Activated CD4-positive, alpha-beta T cell treated with anti-CD3 and anti-CD28 coated beads, Interleukin-2, amount 10 ng/mL, durations not matched to agents 7 days and 5 days (primary cell): ENCODE data around the gene UBR3. TPM values are rescaled to one million over a fixed set of nuclear protein-coding genes. Genes with fewer than 3 reads are reported as not detected.

Experiments
- CTCF ChIA-PET: fragments of 350-600 bp; sonication (Branson Sonifier 250); formaldehyde crosslinking; loops from one replicate; lab custom pipeline; 2021; ENCODE audit warnings: antibody characterized with exemption; lab: Charles Lee
- POLR2A ChIA-PET: fragments of 350-600 bp; sonication (Branson Sonifier 250); formaldehyde crosslinking; loops from one replicate; lab custom pipeline; 2021; ENCODE audit warnings: antibody characterized with exemption; lab: Charles Lee
- DNase-seq: peaks from one replicate; pipeline ENCODE4 v3.0.0-alpha.2; 2020
- H3K27ac Mint-ChIP-seq: one replicate; pipeline ENCODE4 v1.8.0; 2021; ENCODE audit warnings: mild to moderate bottlenecking, moderate library complexity, mixed read lengths
- H3K27me3 Mint-ChIP-seq: one replicate; pipeline ENCODE4 v1.8.0; 2021; ENCODE audit warnings: mixed read lengths
- H3K36me3 Mint-ChIP-seq: one replicate; pipeline ENCODE4 v1.8.0; 2021; ENCODE audit warnings: low read depth, mixed read lengths
- H3K4me1 Mint-ChIP-seq: one replicate; pipeline ENCODE4 v1.8.0; 2021; ENCODE audit warnings: mixed read lengths
- H3K4me3 Mint-ChIP-seq: one replicate; pipeline ENCODE4 v1.8.0; 2021; ENCODE audit warnings: mild to moderate bottlenecking, moderate library complexity, mixed read lengths
- H3K9me3 Mint-ChIP-seq: one replicate; pipeline ENCODE4 v1.8.0; 2021; ENCODE audit warnings: mixed read lengths
- total RNA-seq, 2 experiments: library from RNA; stranded (reverse); gene quantifications; one replicate each; pipeline ENCODE4 v1.2.3, GENCODE V29; 2021

UBR3 gene
- total RNA-seq, 2 experiments from 2014 or later, result 22.4 to 27.4 TPM

DNA sequence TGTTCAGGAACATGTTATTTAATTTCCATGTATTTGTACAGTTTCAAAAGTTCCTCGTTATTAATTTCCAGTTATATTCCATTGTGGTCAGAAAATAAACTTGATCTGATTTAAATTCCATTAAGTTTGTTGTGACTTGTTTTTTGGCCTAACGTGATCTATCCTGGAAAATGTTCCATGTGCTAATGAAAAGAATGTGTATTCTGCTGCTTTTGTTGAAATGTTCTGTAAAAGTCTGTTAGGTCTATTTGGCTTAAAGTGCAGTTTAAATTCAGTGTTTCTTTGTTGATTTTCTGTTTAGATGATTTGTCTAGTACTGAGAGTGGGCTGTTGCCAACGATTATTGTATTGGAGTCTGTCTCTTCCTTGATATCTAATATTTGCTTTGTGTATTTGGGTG lies 148.0 kb downstream of the UBR3 start:
- Mint-ChIP-seq H3K36me3 (peaks cover 40% of the 10 kb centered on the region), H3K4me1 (no peaks in the 10 kb centered on the region), H3K27ac (no peak overlapping the region), H3K4me3 (no peak overlapping the region), H3K27me3 (no peaks in the 10 kb centered on the region), H3K9me3 (peaks cover 20% of the 10 kb centered on the region)
- CTCF ChIA-PET, result no interaction called here
- POLR2A ChIA-PET, result no interaction called here
- no peak for DNase-seq

DNA sequence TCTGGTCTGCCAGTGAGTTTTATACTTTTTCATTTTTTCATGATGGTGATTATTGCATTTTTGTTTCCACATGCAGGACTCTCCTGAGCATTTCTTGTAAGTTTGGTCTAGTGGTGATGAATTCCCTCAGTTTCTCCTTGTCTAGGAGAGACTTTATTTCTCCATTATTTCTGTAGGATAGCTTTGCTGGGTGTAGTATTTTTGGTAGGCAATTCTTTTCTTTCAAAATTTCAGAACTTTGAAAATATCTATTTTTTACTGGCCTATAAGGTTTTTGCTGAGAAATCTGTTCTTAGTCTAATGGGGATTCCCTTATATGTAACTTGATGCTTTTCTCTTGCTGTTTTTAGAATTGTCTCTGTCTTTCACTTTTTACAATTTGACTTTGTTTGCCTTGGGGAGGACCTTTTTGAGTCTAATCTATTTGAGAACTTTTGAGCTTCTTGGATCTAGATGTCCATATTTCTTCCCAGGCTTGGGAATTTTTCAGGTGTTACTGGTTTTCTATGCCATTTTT lies 149.1 kb downstream of the UBR3 start:
- H3K36me3 Mint-ChIP-seq, result peaks cover 40% of the 10 kb centered on the region
- H3K4me1 Mint-ChIP-seq, result no peaks in the 10 kb centered on the region
- H3K27me3 Mint-ChIP-seq, result no peaks in the 10 kb centered on the region
- CTCF ChIA-PET, result interaction anchor here (0.6 kb wide), 1 partner anchor 295 kb away, joined by 6 read pairs; no protein-coding TSS in a partner anchor
- peaks cover 20% of the 10 kb centered on the region for H3K9me3 Mint-ChIP-seq
- POLR2A ChIA-PET, result no interaction called here
- no peak for DNase-seq
- H3K27ac Mint-ChIP-seq, result no peak overlapping the region
- H3K4me3 Mint-ChIP-seq, result no peak overlapping the region

GRCh38 chr2:169977530-169977929 lies 150.3 kb downstream of the UBR3 start:
- H3K9me3 Mint-ChIP-seq, result peaks cover 18% of the 10 kb centered on the region
- H3K27me3 Mint-ChIP-seq, result no peaks in the 10 kb centered on the region
- H3K4me1 Mint-ChIP-seq, result no peaks in the 10 kb centered on the region
- H3K36me3 Mint-ChIP-seq, result peaks cover 38% of the 10 kb centered on the region
- ChIA-PET CTCF (no interaction called here), POLR2A (no interaction called here)
- H3K4me3 Mint-ChIP-seq, result no peak overlapping the region
- no peak overlapping the region for H3K27ac Mint-ChIP-seq
- no peak for DNase-seq

DNA sequence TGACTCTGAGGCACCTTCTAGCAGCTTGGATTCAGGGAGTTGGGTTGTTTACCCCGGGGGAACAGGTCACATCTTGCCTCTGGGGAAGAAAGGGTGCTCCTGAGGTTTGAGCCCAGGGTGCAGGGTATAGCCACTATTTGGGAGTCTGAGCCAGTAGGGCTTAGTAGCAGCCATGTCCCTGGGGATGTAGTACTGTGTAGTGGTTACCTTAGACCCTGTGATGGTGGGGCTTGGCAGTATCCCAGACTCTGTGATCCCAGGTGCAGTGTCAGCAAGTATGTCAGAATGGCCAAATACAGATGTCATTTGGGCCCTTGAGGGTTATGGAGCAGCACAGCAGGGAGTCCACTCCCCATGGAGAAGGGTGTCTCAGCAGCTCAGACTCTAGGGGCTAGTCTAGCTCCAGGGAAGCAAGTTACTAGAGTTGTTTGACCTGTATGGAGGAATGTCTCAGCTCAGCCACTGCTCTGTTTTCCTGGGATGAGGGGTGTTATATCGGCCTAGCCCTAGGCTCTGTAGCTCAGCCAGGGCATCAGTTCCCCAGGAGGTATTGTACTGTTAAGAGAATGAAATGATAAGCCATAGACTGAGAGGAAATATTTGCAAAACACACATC lies 151.3 kb downstream of the UBR3 start:
- no peak for DNase-seq
- ChIA-PET POLR2A (no interaction called here), CTCF (no interaction called here)
- H3K27me3 Mint-ChIP-seq, result no peaks in the 10 kb centered on the region
- H3K9me3 Mint-ChIP-seq, result peaks cover 18% of the 10 kb centered on the region
- no peak overlapping the region for H3K4me3 Mint-ChIP-seq
- peaks cover 38% of the 10 kb centered on the region for H3K36me3 Mint-ChIP-seq
- H3K27ac Mint-ChIP-seq, result no peak overlapping the region
- H3K4me1 Mint-ChIP-seq, result no peaks in the 10 kb centered on the region

DNA sequence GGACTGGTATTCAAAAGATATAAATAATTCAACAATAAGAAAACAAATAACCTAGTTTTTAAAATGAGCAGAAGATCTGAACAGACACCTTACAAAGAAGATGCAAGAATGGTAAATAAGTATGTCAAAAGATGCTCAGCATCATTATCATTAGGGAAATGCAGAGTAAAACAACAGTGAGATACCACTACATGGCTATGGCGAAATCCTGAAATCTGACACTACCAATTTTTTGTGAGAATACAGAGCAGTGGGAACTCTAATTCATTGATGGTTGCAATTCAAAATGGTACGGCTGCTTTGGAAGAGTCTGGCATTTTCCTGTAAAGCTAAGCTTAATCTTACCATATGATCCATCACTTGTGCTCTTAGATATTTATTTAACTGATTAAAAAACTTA lies 151.8 kb downstream of the UBR3 start:
- ChIA-PET CTCF (no interaction called here), POLR2A (no interaction called here)
- H3K36me3 Mint-ChIP-seq, result peaks cover 36% of the 10 kb centered on the region
- H3K4me3 Mint-ChIP-seq, result no peak overlapping the region
- H3K27ac Mint-ChIP-seq, result no peak overlapping the region
- H3K4me1 Mint-ChIP-seq, result no peaks in the 10 kb centered on the region
- H3K27me3 Mint-ChIP-seq, result no peaks in the 10 kb centered on the region
- DNase-seq, result no peak
- H3K9me3 Mint-ChIP-seq, result peaks cover 15% of the 10 kb centered on the region

DNA sequence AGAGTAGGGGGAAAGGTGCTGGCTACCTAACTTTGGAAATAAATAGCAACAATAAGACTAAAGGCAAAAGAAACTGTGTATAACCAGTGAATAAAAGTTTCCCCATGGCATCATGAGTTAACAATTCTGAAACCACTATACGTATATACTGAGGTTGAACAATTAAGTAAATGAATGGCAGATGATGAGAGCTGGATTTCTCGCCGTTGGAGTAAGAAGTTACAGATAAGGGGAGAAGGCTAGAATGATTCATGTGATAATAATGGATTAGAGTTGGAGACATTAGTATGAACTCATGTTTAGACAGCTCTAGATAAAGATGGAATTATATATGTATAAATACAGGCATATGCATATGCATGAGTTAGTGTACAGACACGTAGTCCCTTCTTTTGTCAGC lies 152.7 kb downstream of the UBR3 start:
- H3K4me3 Mint-ChIP-seq, result no peak overlapping the region
- POLR2A ChIA-PET, result no interaction called here
- CTCF ChIA-PET, result no interaction called here
- H3K27ac Mint-ChIP-seq, result no peak overlapping the region
- H3K4me1 Mint-ChIP-seq, result no peaks in the 10 kb centered on the region
- peaks cover 15% of the 10 kb centered on the region for H3K9me3 Mint-ChIP-seq
- H3K27me3 Mint-ChIP-seq, result no peaks in the 10 kb centered on the region
- peaks cover 30% of the 10 kb centered on the region for H3K36me3 Mint-ChIP-seq
- no peak for DNase-seq

DNA sequence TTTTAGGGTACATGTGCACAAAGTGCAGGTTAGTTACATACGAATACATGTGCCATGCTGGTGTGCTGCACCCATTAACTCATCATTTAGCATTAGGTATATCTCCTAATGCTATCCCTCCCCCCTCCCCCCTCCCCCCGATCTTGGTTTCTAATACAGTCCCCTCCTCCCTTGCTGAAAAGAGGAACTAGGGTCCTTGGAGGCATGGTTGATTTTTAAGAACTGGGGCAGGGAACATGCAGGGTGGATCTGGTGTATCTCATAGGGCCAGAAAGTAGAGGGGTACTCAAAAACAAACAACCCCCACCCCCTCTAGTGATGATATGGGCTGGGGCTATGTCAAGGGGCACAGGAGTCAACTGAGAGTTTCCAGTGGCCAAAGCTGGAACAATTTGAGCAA lies 153.4 kb downstream of the UBR3 start:
- Mint-ChIP-seq H3K27ac (no peak overlapping the region), H3K36me3 (peaks cover 23% of the 10 kb centered on the region), H3K9me3 (peaks cover 9% of the 10 kb centered on the region), H3K27me3 (no peaks in the 10 kb centered on the region), H3K4me1 (no peaks in the 10 kb centered on the region), H3K4me3 (no peak overlapping the region)
- DNase-seq, result no peak
- ChIA-PET POLR2A (no interaction called here), CTCF (no interaction called here)

GRCh38 chr2:169982929-169983328 lies 155.7 kb downstream of the UBR3 start:
- Mint-ChIP-seq H3K4me1 (no peaks in the 10 kb centered on the region), H3K27me3 (no peaks in the 10 kb centered on the region), H3K4me3 (no peak overlapping the region), H3K36me3 (peaks cover 7% of the 10 kb centered on the region), H3K27ac (no peak overlapping the region), H3K9me3 (no peaks in the 10 kb centered on the region)
- no peak for DNase-seq
- CTCF ChIA-PET, result no interaction called here
- POLR2A ChIA-PET, result no interaction called here

- Mint-ChIP-seq H3K36me3 (peaks cover 4% of the 10 kb centered on the region), H3K9me3 (no peaks in the 10 kb centered on the region), H3K4me3 (no peak overlapping the region), H3K27ac (no peak overlapping the region), H3K4me1 (no peaks in the 10 kb centered on the region), H3K27me3 (no peaks in the 10 kb centered on the region)
- POLR2A ChIA-PET, result no interaction called here
- DNase-seq, result no peak
- CTCF ChIA-PET, result no interaction called here
Measured at GRCh38 chr2:169983506-169983905, 156.3 kb downstream of the UBR3 start.

DNA sequence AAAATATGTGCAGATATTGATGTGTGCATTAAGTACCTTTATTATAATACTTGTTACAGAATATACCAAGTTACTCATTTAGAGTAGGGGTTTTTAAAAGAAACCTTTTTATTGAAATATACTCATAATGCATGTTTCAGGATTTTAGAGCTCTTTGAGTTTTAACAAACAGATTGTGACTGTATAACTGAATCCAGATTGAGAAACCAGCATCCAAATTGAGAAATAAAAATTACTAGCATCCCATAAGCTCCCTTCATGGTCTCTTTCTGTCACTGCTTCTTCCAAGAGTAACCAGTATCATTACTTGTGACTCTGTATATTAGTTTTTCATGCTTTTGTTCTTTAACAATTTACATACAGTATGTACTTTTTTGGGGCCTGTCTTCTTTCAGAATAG lies 156.9 kb downstream of the UBR3 start:
- Mint-ChIP-seq H3K9me3 (no peaks in the 10 kb centered on the region), H3K27me3 (no peaks in the 10 kb centered on the region)

GRCh38 chr2:169994752-169995151 lies 167.5 kb downstream of the UBR3 start:
- H3K9me3 Mint-ChIP-seq, result peaks cover 6% of the 10 kb centered on the region
- H3K36me3 Mint-ChIP-seq, result peaks cover 7% of the 10 kb centered on the region
- POLR2A ChIA-PET, result no interaction called here

More for the DNA sequence above, 156.9 kb downstream of the UBR3 start:
- ChIA-PET CTCF (no interaction called here), POLR2A (no interaction called here)
- H3K4me3 Mint-ChIP-seq, result no peak overlapping the region
- no peak overlapping the region for H3K27ac Mint-ChIP-seq
- H3K4me1 Mint-ChIP-seq, result no peaks in the 10 kb centered on the region
- H3K36me3 Mint-ChIP-seq, result peaks cover 4% of the 10 kb centered on the region
- no peak for DNase-seq

GRCh38 chr2:169997140-169997887 lies 170.1 kb downstream of the UBR3 start:
- CTCF ChIA-PET, result no interaction called here

More at GRCh38 chr2:169994752-169995151, 167.5 kb downstream of the UBR3 start:
- no peak overlapping the region for H3K4me3 Mint-ChIP-seq
- DNase-seq, result no peak
- H3K27me3 Mint-ChIP-seq, result no peaks in the 10 kb centered on the region
- no peak overlapping the region for H3K27ac Mint-ChIP-seq
- no peaks in the 10 kb centered on the region for H3K4me1 Mint-ChIP-seq
- CTCF ChIA-PET, result no interaction called here

GRCh38 chr2:169999054-169999453 lies 171.8 kb downstream of the UBR3 start:
- Mint-ChIP-seq H3K9me3 (peaks cover 6% of the 10 kb centered on the region), H3K4me1 (peaks cover 11% of the 10 kb centered on the region), H3K4me3 (no peak overlapping the region), H3K27ac (no peak overlapping the region), H3K27me3 (no peaks in the 10 kb centered on the region), H3K36me3 (peaks cover 27% of the 10 kb centered on the region)
- CTCF ChIA-PET, result no interaction called here
- POLR2A ChIA-PET, result no interaction called here
- DNase-seq, result no peak

More at GRCh38 chr2:169997140-169997887, 170.1 kb downstream of the UBR3 start:
- H3K27me3 Mint-ChIP-seq, result no peaks in the 10 kb centered on the region
- H3K4me1 Mint-ChIP-seq, result peaks cover 11% of the 10 kb centered on the region
- no peak overlapping the region for H3K4me3 Mint-ChIP-seq
- peaks cover 6% of the 10 kb centered on the region for H3K9me3 Mint-ChIP-seq
- peaks cover 17% of the 10 kb centered on the region for H3K36me3 Mint-ChIP-seq
- no peak overlapping the region for H3K27ac Mint-ChIP-seq
- POLR2A ChIA-PET, result no interaction called here
- DNase-seq, result no peak
